IMR-90 (cell line): ENCODE results near the gene ALK. TPM values are rescaled to one million over a fixed set of nuclear protein-coding genes. Genes with fewer than 3 reads are reported as not detected.

ENCODE experiments used
- ATAC-seq: fragments of 200-7000 bp; cut with Tn5 transposase; 2 replicates; pipeline ENCODE4 v1.9.1; 2020; ENCODE audit warnings: low read depth, mild to moderate bottlenecking, moderate library complexity
- BruUV-seq: library from RNA; stranded (reverse); fragments of 400-500 nt; replicated peaks from 2 replicates; lab custom pipeline; 2021; lab: Mats Ljungman, UMichigan
- CTCF ChIA-PET: fragments of 300-600 bp; formaldehyde crosslinking; extraction: SDS; loops from one replicate; lab custom pipeline; 2021; ENCODE audit warnings: antibody characterized with exemption; lab: Yijun Ruan, JAX
- POLR2A ChIA-PET: fragments of 300-600 bp; sonication (Branson Sonifier 250); formaldehyde crosslinking; loops from one replicate; lab custom pipeline; 2022; ENCODE audit warnings: antibody characterized with exemption; ENCODE audit not compliant: unreplicated experiment; lab: Charles Lee
- DNase-seq: peaks from one replicate; pipeline ENCODE4 v3.0.0; 2013
- H2AFZ ChIP-seq: replicated peaks from 2 replicates; pipeline ENCODE3; 2013; ENCODE audit warnings: low read length, mild to moderate bottlenecking; ENCODE audit not compliant: poor library complexity
- H2AK5ac ChIP-seq: 2 replicates; pipeline ENCODE4 v1.6.1; 2013; ENCODE audit warnings: low read depth, low read length, inconsistent platforms
- H2AK9ac ChIP-seq: replicated peaks from 2 replicates; pipeline ENCODE3; 2013; ENCODE audit warnings: mild to moderate bottlenecking, low read depth, low read length, moderate library complexity; ENCODE audit not compliant: poor library complexity
- H2BK120ac ChIP-seq: 2 replicates; pipeline ENCODE4 v1.6.1; 2013; ENCODE audit warnings: low read depth, low read length, inconsistent platforms
- H2BK15ac ChIP-seq: 3 replicates; pipeline ENCODE4 v1.6.1; 2013; ENCODE audit warnings: low read depth, low read length, inconsistent platforms
- H2BK20ac ChIP-seq: 2 replicates; pipeline ENCODE4 v1.6.1; 2013; ENCODE audit warnings: low read depth, mild to moderate bottlenecking, inconsistent platforms, low read length, moderate library complexity
- H2BK5ac ChIP-seq: 2 replicates; pipeline ENCODE4 v1.6.1; 2013; ENCODE audit warnings: mild to moderate bottlenecking, low read depth, low read length, inconsistent platforms; ENCODE audit not compliant: poor library complexity, severe bottlenecking
- H3K14ac ChIP-seq: replicated peaks from 2 replicates; pipeline ENCODE4 v1.6.1; 2013; ENCODE audit warnings: low read depth, low read length, inconsistent platforms
- H3K18ac ChIP-seq: 2 replicates; pipeline ENCODE4 v1.6.1; 2013; ENCODE audit warnings: low read depth, low read length, control low read depth
- H3K23ac ChIP-seq: 2 replicates; pipeline ENCODE4 v1.6.1; 2013; ENCODE audit warnings: low read depth, low read length, inconsistent platforms
- H3K27ac ChIP-seq: 2 replicates; pipeline ENCODE4 v1.5.1; 2013; ENCODE audit warnings: mild to moderate bottlenecking, control low read depth, low read length; ENCODE audit not compliant: insufficient read depth
- H3K27me3 ChIP-seq: 2 replicates; pipeline ENCODE4 v1.6.1; 2013; ENCODE audit warnings: low read length; ENCODE audit not compliant: control insufficient read depth, insufficient read depth
- H3K36me3 ChIP-seq: 2 replicates; pipeline ENCODE4 v1.6.1; 2013; ENCODE audit warnings: low read length, mixed read lengths; ENCODE audit not compliant: control insufficient read depth, insufficient read depth
- H3K4ac ChIP-seq: 2 replicates; pipeline ENCODE4 v1.6.1; 2013; ENCODE audit warnings: low read depth, low read length, inconsistent platforms
- H3K4me1 ChIP-seq: 2 replicates; pipeline ENCODE4 v1.6.1; 2013; ENCODE audit warnings: low read length, mixed read lengths; ENCODE audit not compliant: control insufficient read depth, insufficient read depth
- H3K4me2 ChIP-seq: 2 replicates; pipeline ENCODE4 v1.6.1; 2013; ENCODE audit warnings: low read depth, mild to moderate bottlenecking, control low read depth, low read length, moderate library complexity
- H3K4me3 ChIP-seq: 2 replicates; pipeline ENCODE4 v1.5.1; 2013; ENCODE audit warnings: low read depth, mild to moderate bottlenecking, control low read depth, low read length, moderate library complexity; ENCODE audit not compliant: insufficient read depth
- H3K56ac ChIP-seq: 2 replicates; pipeline ENCODE4 v1.6.1; 2013; ENCODE audit warnings: low read length, inconsistent platforms; ENCODE audit not compliant: insufficient read depth; ENCODE audit errors: extremely low read depth
- H3K79me1 ChIP-seq, 2 experiments: 2 replicates each; pipeline ENCODE4 v1.6.1; 2013; ENCODE audit warnings: low read length in 2 of 2, inconsistent platforms in 1 of 2, low read depth in 1 of 2
- H3K9ac ChIP-seq: 2 replicates; pipeline ENCODE4 v1.6.1; 2013; ENCODE audit warnings: low read depth, low read length, control low read depth
- H3K9me1 ChIP-seq: 2 replicates; pipeline ENCODE4 v1.6.1; 2013; ENCODE audit warnings: low read length, inconsistent platforms; ENCODE audit not compliant: insufficient read depth
- H3K9me3 ChIP-seq: 2 replicates; pipeline ENCODE4 v1.6.1; 2013; ENCODE audit warnings: low read length; ENCODE audit not compliant: control insufficient read depth, insufficient read depth
- H4K20me1 ChIP-seq: 2 replicates; pipeline ENCODE4 v1.6.1; 2013; ENCODE audit warnings: low read length, inconsistent platforms; ENCODE audit not compliant: insufficient read depth
- H4K5ac ChIP-seq: 2 replicates; pipeline ENCODE4 v1.6.1; 2013; ENCODE audit warnings: mild to moderate bottlenecking, low read depth, low read length, control low read depth
- H4K8ac ChIP-seq, 2 experiments: 2 replicates each; pipeline ENCODE4 v1.6.1; 2013; ENCODE audit warnings: low read depth in 2 of 2, low read length in 2 of 2, control low read depth in 1 of 2, inconsistent platforms in 1 of 2
- H4K91ac ChIP-seq: 2 replicates; pipeline ENCODE4 v1.6.1; 2013; ENCODE audit warnings: low read depth, low read length, inconsistent platforms; ENCODE audit not compliant: insufficient read depth
- BHLHE40 ChIP-seq: fragments of 150-350 bp; IDR thresholded peaks from 2 replicates; pipeline ENCODE4 v1.6.1; 2016; ENCODE audit warnings: mild to moderate bottlenecking, low read depth, low read length
- CEBPB ChIP-seq: IDR thresholded peaks from 2 replicates; pipeline ENCODE4 v1.6.1; 2012; ENCODE audit warnings: low read depth, low read length, improper control_type of control experiment
- CTCF ChIP-seq: conservative IDR thresholded peaks from 2 replicates; pipeline ENCODE4 v1.5.1; 2012; ENCODE audit warnings: mild to moderate bottlenecking, low read depth, low read length, improper control_type of control experiment
- ELK1 ChIP-seq: fragments of 150-350 bp; IDR thresholded peaks from 2 replicates; pipeline ENCODE4 v1.6.1; 2016; ENCODE audit warnings: low read depth, mild to moderate bottlenecking, low read length, moderate library complexity, borderline replicate concordance
- FOS ChIP-seq: fragments of 150-350 bp; IDR thresholded peaks from 2 replicates; pipeline ENCODE4 v1.6.1; 2016; ENCODE audit warnings: low read depth, low read length
- MAFK ChIP-seq: IDR thresholded peaks from 2 replicates; pipeline ENCODE4 v1.6.1; 2012; ENCODE audit warnings: low read depth, low read length, improper control_type of control experiment
- MAZ ChIP-seq: IDR thresholded peaks from 2 replicates; pipeline ENCODE4 v1.6.1; 2012; ENCODE audit warnings: low read depth, mild to moderate bottlenecking, low read length, improper control_type of control experiment, moderate library complexity, borderline replicate concordance
- NFE2L2 ChIP-seq: fragments of 150-350 bp; IDR thresholded peaks from 2 replicates; pipeline ENCODE4 v1.6.1; 2016; ENCODE audit warnings: low read depth, mild to moderate bottlenecking, low read length
- POLR2A ChIP-seq: IDR thresholded peaks from 2 replicates; pipeline ENCODE4 v1.6.1; 2012; ENCODE audit warnings: mild to moderate bottlenecking, low read depth, low read length
- RAD21 ChIP-seq: IDR thresholded peaks from 2 replicates; pipeline ENCODE4 v1.6.1; 2012; ENCODE audit warnings: low read length, improper control_type of control experiment
- RCOR1 ChIP-seq: IDR thresholded peaks from 2 replicates; pipeline ENCODE4 v1.6.1; 2012; ENCODE audit warnings: mild to moderate bottlenecking, low read length, improper control_type of control experiment; ENCODE audit not compliant: insufficient replicate concordance
- SMC3 ChIP-seq: fragments of 150-350 bp; IDR thresholded peaks from 2 replicates; pipeline ENCODE4 v1.6.1; 2016; ENCODE audit warnings: low read depth, mild to moderate bottlenecking, antibody characterized with exemption, low read length, moderate library complexity
- USF2 ChIP-seq: fragments of 150-350 bp; IDR thresholded peaks from 2 replicates; pipeline ENCODE4 v1.6.1; 2017; ENCODE audit warnings: mild to moderate bottlenecking, antibody characterized with exemption, low read length, low read depth
- WGBS, 2 experiments: methylation state at CpG; one replicate each; pipeline versions ENCODE4 v1.1.5 to v1.1.7; 2013; ENCODE audit warnings: missing lambda C conversion rate in 2 of 2; ENCODE audit not compliant: insufficient read length in 1 of 2; ENCODE audit errors: extremely low coverage in 2 of 2; 5-methylcytosine and 5-hydroxymethylcytosine counted together
- dilution Hi-C: fragments of 300-500 bp; cut with HindIII; formaldehyde crosslinking; loops from one replicate; pipeline ENCODE4 v1.14.3; 2018; ENCODE audit warnings: low sequenced_read_pairs; ENCODE audit not compliant: unreplicated experiment
- in situ Hi-C: fragments of 300-500 bp; cut with MboI; formaldehyde crosslinking; loops from 3 replicates; pipeline ENCODE4 v1.14.3; 2019; ENCODE audit warnings: low sequenced_read_pairs, inconsistent platforms, mixed read lengths
- intact Hi-C: fragments of 100-400 bp; cut with micrococcal nuclease; formaldehyde crosslinking; loops from 2 replicates; pipeline ENCODE4 v1.10.0; 2022
- polyA plus RNA-seq, 3 experiments: library from polyadenylated mRNA; depleted of rRNA; stranded (reverse); fragments of >200 nt; gene quantifications; 2 replicates each; pipeline ENCODE4 v1.2.3, GENCODE V29; 2012; ENCODE audit warnings: low replicate concordance in 1 of 3
- total RNA-seq: library from RNA; depleted of rRNA; stranded (reverse); fragments of >200 nt; gene quantifications from 2 replicates; pipeline ENCODE4 v1.2.3, GENCODE V29; 2012

ALK gene
- total and polyA plus RNA-seq, 2 of the 4 experiments (the other 2 are of a cell fraction), result not detected

GRCh38 chr2:29309090-29310029 is 612.0 kb downstream of the ALK start:
- H4K5ac ChIP-seq, result no peak overlapping the region
- no peak overlapping the region for H2BK15ac ChIP-seq
- H3K9ac ChIP-seq, result no peak overlapping the region
- H3K27me3 ChIP-seq, result peaks cover 23% of the 10 kb centered on the region
- dilution Hi-C loops (no loop called here), in situ Hi-C loops (loop anchor here (25.0 kb wide), 1 partner anchor 528 kb away; no protein-coding TSS in a partner anchor), intact Hi-C loops (loop anchor here (1.0 kb wide), 3 partner anchors 351 to 763 kb away; no protein-coding TSS in a partner anchor)
- no peak overlapping the region for H2BK20ac ChIP-seq
- no peak overlapping the region for H3K4ac ChIP-seq
- no peak overlapping the region for H2AFZ ChIP-seq
- H3K36me3 ChIP-seq, result no peaks in the 10 kb centered on the region
- CTCF ChIA-PET, result interaction anchor here (0.5 to 1.6 kb wide), 14 partner anchors 11 to 702 kb away, joined by 3 to 7 read pairs (median 3); no protein-coding TSS in a partner anchor
- no peak overlapping the region for H3K4me2 ChIP-seq
- H2BK120ac ChIP-seq, result no peak overlapping the region
- no peaks in the 10 kb centered on the region; the same call in 1 of the 2 replicates for H3K9me1 ChIP-seq
- no peaks in the 10 kb centered on the region for H3K4me1 ChIP-seq
- POLR2A ChIA-PET, result interaction anchor here (0.6 kb wide), 1 partner anchor 101 kb away, joined by 5 read pairs; no protein-coding TSS in a partner anchor
- ATAC-seq (peak; percentile 95), DNase-seq (peak; percentile 66)
- H3K4me3 ChIP-seq, result no peak overlapping the region
- no peak overlapping the region for H4K91ac ChIP-seq
- WGBS, 2 experiments, result 70% methylated on average over 2 of the region's 9 CpGs; no CpG with 5 or more reads in 1 of the 2 experiments
- no peak overlapping the region for H4K8ac ChIP-seq
- no peak overlapping the region for H3K27ac ChIP-seq
- no peaks in the 10 kb centered on the region for H4K20me1 ChIP-seq
- no peak overlapping the region for H2AK9ac ChIP-seq
- H3K18ac ChIP-seq, result no peak overlapping the region
- H2AK5ac ChIP-seq, result no peak overlapping the region
- no peak overlapping the region for H3K14ac ChIP-seq
- H3K56ac ChIP-seq, result no peak overlapping the region
- H3K23ac ChIP-seq, result no peak overlapping the region
- no TSS peak for BruUV-seq
- no peaks in the 10 kb centered on the region for H3K9me3 ChIP-seq
- H3K79me1 ChIP-seq, result no peaks in the 10 kb centered on the region
- H2BK5ac ChIP-seq, result no peak overlapping the region
- TF ChIP-seq NFE2L2 (no peak), ELK1 (no peak), MAZ (no peak), RCOR1 (no peak), SMC3 (peak; percentile 71), CTCF (peak; percentile 71), POLR2A (no peak), RAD21 (peak; percentile 71), FOS (no peak), MAFK (no peak), USF2 (no peak), BHLHE40 (no peak), CEBPB (peak; percentile 67)
